Muscle of leg (tissue), 11 donors: ENCODE results near the gene CD19. TPM values are rescaled to one million over a fixed set of nuclear protein-coding genes. Genes with fewer than 3 reads are reported as not detected.
"Not testable (repeated sequence)": the region's sequence is repeated elsewhere in the genome, so short reads cannot be mapped to it uniquely, and the experiment has no call there.

Experiments used
- DNase-seq: peaks from one replicate; pipeline ENCODE4 v3.0.0; 2013
- H3K27ac ChIP-seq: one replicate; pipeline ENCODE4 v1.5.1; 2013; ENCODE audit warnings: mild to moderate bottlenecking, low read length, control low read depth
- H3K27me3 ChIP-seq: one replicate; pipeline ENCODE4 v1.6.1; 2013; ENCODE audit warnings: low read length; ENCODE audit not compliant: control insufficient read depth, insufficient read depth
- H3K36me3 ChIP-seq: one replicate; pipeline ENCODE4 v1.6.1; 2013; ENCODE audit warnings: low read length; ENCODE audit not compliant: control insufficient read depth, insufficient read depth
- H3K4me1 ChIP-seq: one replicate; pipeline ENCODE4 v1.6.1; 2013; ENCODE audit warnings: low read length; ENCODE audit not compliant: control insufficient read depth, insufficient read depth
- H3K4me3 ChIP-seq: one replicate; pipeline ENCODE4 v1.5.1; 2013; ENCODE audit warnings: low read length, control low read depth
- H3K9me3 ChIP-seq: replicated peaks from 2 replicates; pipeline ENCODE4 v1.6.1; 2013; ENCODE audit warnings: low read depth, low read length; ENCODE audit not compliant: control insufficient read depth
- WGBS: methylation state at CpG from one replicate; pipeline ENCODE4 v1.1.5; 2013; ENCODE audit warnings: missing lambda C conversion rate; ENCODE audit not compliant: insufficient coverage; 5-methylcytosine and 5-hydroxymethylcytosine counted together
- polyA plus RNA-seq, 8 donors: library from polyadenylated mRNA; unstranded; fragments of 120-200 nt; gene quantifications; one replicate each; pipeline versions ENCODE4 v1.2.1 to v1.2.3, GENCODE V29; 2013; ENCODE audit warnings: inconsistent platforms in 1 of 8, low replicate concordance in 1 of 8; ENCODE audit not compliant: insufficient read length in 8 of 8, insufficient read depth in 1 of 8
- total RNA-seq: library from RNA; stranded (reverse); fragments of 120-200 nt; gene quantifications from one replicate; pipeline ENCODE4 v1.2.4, GENCODE V29; 2013

CD19 gene
- total and polyA plus RNA-seq, 9 donors: 0.12 to 0.85 (median 0.31) TPM

DNA sequence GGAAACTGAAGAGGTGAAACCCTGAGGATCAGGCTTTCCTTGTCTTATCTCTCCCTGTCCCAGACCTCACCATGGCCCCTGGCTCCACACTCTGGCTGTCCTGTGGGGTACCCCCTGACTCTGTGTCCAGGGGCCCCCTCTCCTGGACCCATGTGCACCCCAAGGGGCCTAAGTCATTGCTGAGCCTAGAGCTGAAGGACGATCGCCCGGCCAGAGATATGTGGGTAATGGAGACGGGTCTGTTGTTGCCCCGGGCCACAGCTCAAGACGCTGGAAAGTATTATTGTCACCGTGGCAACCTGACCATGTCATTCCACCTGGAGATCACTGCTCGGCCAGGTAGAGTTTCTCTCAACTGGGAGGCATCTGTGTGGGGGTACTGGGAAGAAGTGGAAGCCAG, 1.4 kb downstream of the CD19 start:
- no peak overlapping the region for H3K27ac ChIP-seq
- no peak overlapping the region for H3K4me3 ChIP-seq
- H3K9me3 ChIP-seq: no peaks in the 10 kb centered on the region
- no peaks in the 10 kb centered on the region for H3K36me3 ChIP-seq
- 65% methylated on average over 7 of the region's 8 CpGs for WGBS
- H3K4me1 ChIP-seq: peaks cover 12% of the 10 kb centered on the region
- no peak for DNase-seq
- peaks cover 2% of the 10 kb centered on the region for H3K27me3 ChIP-seq

DNA sequence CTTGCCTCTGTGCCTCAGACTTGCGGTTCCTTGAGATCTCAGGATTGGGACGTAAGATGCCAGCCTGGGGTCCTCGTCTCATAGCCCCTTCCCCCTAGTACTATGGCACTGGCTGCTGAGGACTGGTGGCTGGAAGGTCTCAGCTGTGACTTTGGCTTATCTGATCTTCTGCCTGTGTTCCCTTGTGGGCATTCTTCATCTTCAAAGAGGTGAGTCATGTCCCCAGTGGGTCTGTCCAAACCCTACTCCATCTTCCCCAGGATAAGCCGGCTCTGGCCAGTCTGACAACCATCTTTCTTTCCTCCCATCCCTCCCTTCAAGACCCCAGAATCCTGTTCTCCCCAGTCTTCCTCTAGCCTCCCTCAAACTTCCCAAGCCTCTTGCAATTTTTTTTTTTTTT, 3.6 kb downstream of the CD19 start:
- Histone ChIP-seq H3K4me3 (no peak overlapping the region), H3K9me3 (no peaks in the 10 kb centered on the region), H3K36me3 (no peaks in the 10 kb centered on the region), H3K4me1 (peaks cover 12% of the 10 kb centered on the region), H3K27me3 (peaks cover 2% of the 10 kb centered on the region), H3K27ac (no peak overlapping the region)
- 98% methylated on average over 4 of the region's 4 CpGs for WGBS
- no peak for DNase-seq

GRCh38 chr16:28935924-28936783, 4.4 kb downstream of the CD19 start:
- 37% methylated on average over 17 of the region's 36 CpGs for WGBS
- no peak overlapping the region for H3K27ac ChIP-seq
- peaks cover 9% of the 10 kb centered on the region for H3K4me1 ChIP-seq
- H3K27me3 ChIP-seq: peaks cover 2% of the 10 kb centered on the region
- DNase-seq: peak; percentile 79
- no peaks in the 10 kb centered on the region for H3K36me3 ChIP-seq
- H3K9me3 ChIP-seq: no peaks in the 10 kb centered on the region
- H3K4me3 ChIP-seq: peak overlapping the region; percentile 24

DNA sequence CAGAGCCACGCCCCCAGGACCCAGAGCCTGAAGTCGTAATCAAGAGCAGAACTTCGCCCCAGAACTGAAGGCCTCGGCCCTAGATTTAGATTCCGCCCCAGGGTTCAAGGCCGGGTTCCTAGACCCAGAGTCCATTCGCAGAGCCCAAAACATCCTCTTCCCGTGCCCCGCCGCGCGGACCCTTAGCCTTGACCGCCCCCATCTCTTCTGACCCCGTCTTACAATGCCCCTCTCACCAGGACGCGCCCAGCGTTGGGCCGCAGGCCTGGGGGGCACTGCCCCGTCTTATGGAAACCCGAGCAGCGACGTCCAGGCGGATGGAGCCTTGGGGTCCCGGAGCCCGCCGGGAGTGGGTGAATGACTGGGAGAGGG, 5.0 kb downstream of the CD19 start:
- no peak overlapping the region for H3K27ac ChIP-seq
- peaks cover 9% of the 10 kb centered on the region for H3K4me1 ChIP-seq
- DNase-seq: no peak
- H3K36me3 ChIP-seq: no peaks in the 10 kb centered on the region
- 69% methylated on average over 24 of the region's 26 CpGs for WGBS
- H3K9me3 ChIP-seq: no peaks in the 10 kb centered on the region
- H3K27me3 ChIP-seq: peaks cover 2% of the 10 kb centered on the region
- H3K4me3 ChIP-seq: no peak overlapping the region

DNA sequence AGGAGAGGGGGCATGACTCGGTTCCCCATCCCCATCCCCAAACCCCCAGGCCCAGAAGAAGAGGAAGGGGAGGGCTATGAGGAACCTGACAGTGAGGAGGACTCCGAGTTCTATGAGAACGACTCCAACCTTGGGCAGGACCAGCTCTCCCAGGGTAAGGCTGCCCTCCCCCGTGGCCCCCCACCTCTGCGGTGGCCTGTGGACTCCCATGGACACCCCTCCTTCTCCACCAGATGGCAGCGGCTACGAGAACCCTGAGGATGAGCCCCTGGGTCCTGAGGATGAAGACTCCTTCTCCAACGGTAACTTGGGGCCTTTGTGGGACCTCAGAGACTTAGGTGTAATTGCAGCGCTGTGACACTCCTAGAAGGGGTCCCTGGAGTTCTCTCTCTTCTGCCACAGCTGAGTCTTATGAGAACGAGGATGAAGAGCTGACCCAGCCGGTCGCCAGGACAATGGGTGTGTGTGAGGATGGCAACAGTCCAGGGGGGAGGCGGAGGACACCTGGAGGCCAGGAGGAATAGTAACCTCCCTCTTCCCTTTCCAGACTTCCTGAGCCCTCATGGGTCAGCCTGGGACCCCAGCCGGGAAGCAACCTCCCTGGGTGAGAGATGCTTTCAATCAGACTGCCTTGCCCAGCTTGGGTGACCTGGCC, 5.6 kb downstream of the CD19 start:
- 68% methylated on average over 7 of the region's 14 CpGs for WGBS
- H3K9me3 ChIP-seq: no peaks in the 10 kb centered on the region
- peaks cover 9% of the 10 kb centered on the region for H3K4me1 ChIP-seq
- no peak for DNase-seq
- no peak overlapping the region for H3K4me3 ChIP-seq
- no peaks in the 10 kb centered on the region for H3K36me3 ChIP-seq
- H3K27me3 ChIP-seq: peaks cover 2% of the 10 kb centered on the region
- H3K27ac ChIP-seq: no peak overlapping the region

- 77% methylated on average over 3 of the region's 7 CpGs for WGBS
- H3K27me3 ChIP-seq: peaks cover 2% of the 10 kb centered on the region
- no peak overlapping the region for H3K27ac ChIP-seq
- peaks cover 9% of the 10 kb centered on the region for H3K4me1 ChIP-seq
- H3K4me3 ChIP-seq: no peak overlapping the region
- H3K36me3 ChIP-seq: no peaks in the 10 kb centered on the region
- DNase-seq: no peak
- H3K9me3 ChIP-seq: no peaks in the 10 kb centered on the region
Observed at GRCh38 chr16:28938721-28939120, 7.0 kb downstream of the CD19 start.

GRCh38 chr16:28939825-28940224, 8.1 kb downstream of the CD19 start:
- not testable (repeated sequence) for H3K4me3 ChIP-seq, DNase-seq, H3K9me3 ChIP-seq, H3K4me1 ChIP-seq, H3K27ac ChIP-seq, H3K36me3 ChIP-seq, H3K27me3 ChIP-seq
- WGBS: 88% methylated on average over 7 of the region's 7 CpGs

DNA sequence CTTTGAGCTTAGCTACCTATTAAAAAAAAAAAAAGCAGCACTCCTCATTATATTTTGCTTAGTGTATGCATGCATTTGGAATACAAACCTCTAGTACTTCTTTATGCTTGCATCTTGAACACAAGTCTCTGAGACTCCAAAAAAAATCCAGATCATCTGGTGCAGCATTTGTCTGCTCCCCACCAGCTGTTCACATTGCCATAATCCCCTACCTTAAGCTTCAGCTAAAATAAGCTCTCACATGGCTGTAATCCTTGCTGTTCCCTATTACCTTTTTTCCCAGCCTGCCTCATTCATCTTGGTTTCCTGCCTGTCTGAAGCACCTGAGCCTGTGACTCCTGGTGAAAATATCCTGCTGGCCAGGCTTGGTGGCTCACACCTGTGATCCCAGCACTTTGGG, 11.5 kb downstream of the CD19 start:
- no peaks in the 10 kb centered on the region for H3K9me3 ChIP-seq
- DNase-seq: no peak
- H3K27ac ChIP-seq: no peak overlapping the region
- H3K4me1 ChIP-seq: peaks cover 9% of the 10 kb centered on the region
- no peaks in the 10 kb centered on the region for H3K27me3 ChIP-seq
- no peak overlapping the region for H3K4me3 ChIP-seq
- no peaks in the 10 kb centered on the region for H3K36me3 ChIP-seq

- Histone ChIP-seq H3K4me3 (no peak overlapping the region), H3K27me3 (no peaks in the 10 kb centered on the region), H3K4me1 (peaks cover 15% of the 10 kb centered on the region), H3K9me3 (no peaks in the 10 kb centered on the region), H3K27ac (no peak overlapping the region), H3K36me3 (no peaks in the 10 kb centered on the region)
- WGBS: no CpG with 5 or more reads among the region's 4 CpGs
- DNase-seq: no peak
Observed at GRCh38 chr16:28946681-28947080, 14.9 kb downstream of the CD19 start.

DNA sequence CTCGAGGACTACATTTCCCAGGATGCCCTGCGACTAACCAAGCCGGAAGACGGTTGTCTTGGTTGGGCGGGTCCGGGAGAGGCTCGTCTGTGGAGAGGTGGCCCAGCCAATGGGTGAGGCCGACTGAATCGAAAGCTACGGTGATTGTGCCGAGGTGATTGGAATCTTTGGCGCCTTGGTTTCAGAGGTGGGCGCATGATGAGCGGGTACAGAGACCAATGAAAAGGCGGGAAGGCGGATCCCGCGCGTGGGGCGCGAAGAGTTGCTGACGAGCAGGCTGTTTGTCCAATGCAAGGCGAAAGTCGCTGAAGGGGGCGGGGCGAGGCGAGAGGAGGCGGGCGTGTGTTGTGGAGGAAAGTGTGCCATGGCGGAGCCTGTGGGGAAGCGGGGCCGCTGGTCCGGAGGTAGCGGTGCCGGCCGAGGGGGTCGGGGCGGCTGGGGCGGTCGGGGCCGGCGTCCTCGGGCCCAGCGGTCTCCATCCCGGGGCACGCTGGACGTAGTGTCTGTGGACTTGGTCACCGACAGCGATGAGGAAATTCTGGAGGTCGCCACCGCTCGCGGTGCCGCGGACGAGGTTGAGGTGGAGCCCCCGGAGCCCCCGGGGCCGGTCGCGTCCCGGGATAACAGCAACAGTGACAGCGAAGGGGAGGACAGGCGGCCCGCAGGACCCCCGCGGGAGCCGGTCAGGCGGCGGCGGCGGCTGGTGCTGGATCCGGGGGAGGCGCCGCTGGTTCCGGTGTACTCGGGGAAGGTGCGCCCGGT, 19.1 kb downstream of the CD19 start, which contains the start of gene NFATC2IP:
Gene NFATC2IP, plus strand, starts transcription at position 290 of the 762 bp plus-strand sequence. Its CDS starts 75 bp downstream, at position 365.
- Histone ChIP-seq H3K9me3 (no peaks in the 10 kb centered on the region), H3K36me3 (peaks cover 33% of the 10 kb centered on the region), H3K27ac (peak within 1 kb of the TSS; percentile 50), H3K4me3 (peak within 1 kb of the TSS; percentile 82), H3K27me3 (no peaks in the 10 kb centered on the region), H3K4me1 (peaks cover 15% of the 10 kb centered on the region)
- WGBS: under 1% methylated on average over 76 of the region's 79 CpGs
- DNase-seq: peak; percentile 100
